Heart right ventricle (tissue), 12 donors: Measurements from ENCODE around the gene ILRUN. TPM values are rescaled to one million over a fixed set of nuclear protein-coding genes. Genes with fewer than 3 reads are reported as not detected.

Source experiments
- polyA plus RNA-seq, 2 donors: library from polyadenylated mRNA; stranded (reverse); fragments of 200-250 nt; gene quantifications; one replicate each; pipeline ENCODE4 v1.2.3, GENCODE V29; 2013
- total RNA-seq, 10 donors: library from RNA; stranded (reverse); fragmentation: NEBNext Ultra II Directional in 3 of 10; extraction: Animal tissue kit (Norgen Biotek cat#: 25700) in 3 of 10; gene quantifications; one replicate each; pipeline versions ENCODE4 v1.2.1 to v1.2.4, GENCODE V29; 2021 to 2023
- donor health status: ischemic (EF 13 %, LVEDD 7.1; RV severe dilation, severe dysfunction).
- donor health status: healthy with polysubstance abuse.
- donor health status: DM: no; HTN: yes; CAD: no.
- donor health status: DM: no; HTN: no; CAD: no.
- donor health status: ischemic (EF 25% LVEDD 6.9; RV normal size, moderate dysfunction).
- donor health status: ischemic (EF 25% LVEDD 5.7; RV mildly dilated, moderate dysfunction).
- donor health status: healthy.
- donor health status: nonischemic (EF 11% LVEDD 7.7; RV severe dilation, severe dysfunction).
- donor health status: DM: yes; HTN: yes; CAD: no.
- donor health status: PGD.
- donor health status: ischemic (EF 29% LVEDD 5.4; RV normal size, mild dysfunction).
- donor health status: nonischemic (EF 23%, LVEDD 6.1; RV moderate dilation, normal function).

Gene ILRUN
- total and polyA plus RNA-seq, 12 donors = 54.9 to 157 (median 113) TPM

Other genes starting within 250 kb of the ILRUN start
- gene PACSIN1, start 230.7 kb downstream of the ILRUN start, total RNA-seq = 10 to 100 TPM in 2 of 10 donors, 1 to 10 TPM in 8; 4.0 to 11.2 (median 6.3) TPM
- 1 to 10 TPM in 1 of 2 donors, under 1 TPM in 1; 0.77 to 5.8 TPM for gene PACSIN1, start 230.7 kb downstream of the ILRUN start, polyA plus RNA-seq
- under 1 TPM in 8 of 10 donors, not detected in 2; 0.15 to 0.60 (median 0.22) TPM for gene SPDEF, start 140.4 kb downstream of the ILRUN start, total RNA-seq
- gene SPDEF, start 140.4 kb downstream of the ILRUN start, polyA plus RNA-seq = under 1 TPM; 0.22 TPM
- 100 to 1,000 TPM; 125 to 204 (median 144) TPM for gene SNRPC, start 60.7 kb upstream of the ILRUN start, total RNA-seq
- gene SNRPC, start 60.7 kb upstream of the ILRUN start, polyA plus RNA-seq = 100 to 1,000 TPM; 168 to 224 TPM
- 10 to 100 TPM; 18.0 to 25.0 (median 21.2) TPM for gene BLTP3A, start 95.3 kb upstream of the ILRUN start, total RNA-seq
- gene BLTP3A, start 95.3 kb upstream of the ILRUN start, polyA plus RNA-seq = 1 to 10 TPM; 4.1 to 4.5 TPM
- 10 to 100 TPM; 16.3 to 22.1 (median 17.6) TPM for gene TAF11, start 191.3 kb upstream of the ILRUN start, total RNA-seq
- gene TAF11, start 191.3 kb upstream of the ILRUN start, polyA plus RNA-seq = 10 to 100 TPM; 24.9 to 50.2 TPM
- 10 to 100 TPM; 24.7 to 36.3 (median 30.9) TPM for gene ANKS1A, start 192.5 kb upstream of the ILRUN start, total RNA-seq
- 10 to 100 TPM in 1 of 2 donors, 1 to 10 TPM in 1; 7.1 to 17.8 TPM for gene ANKS1A, start 192.5 kb upstream of the ILRUN start, polyA plus RNA-seq